ENCODE measurements around the gene FOXL1. TPM values are rescaled to one million over a fixed set of nuclear protein-coding genes. Genes with fewer than 3 reads are reported as not detected.

FOXL1 gene
- total and polyA plus RNA-seq, 9 of the 15 experiments (the other 6 are each of a cell fraction or from before 2014, with no cell fraction given), result not detected

DNA sequence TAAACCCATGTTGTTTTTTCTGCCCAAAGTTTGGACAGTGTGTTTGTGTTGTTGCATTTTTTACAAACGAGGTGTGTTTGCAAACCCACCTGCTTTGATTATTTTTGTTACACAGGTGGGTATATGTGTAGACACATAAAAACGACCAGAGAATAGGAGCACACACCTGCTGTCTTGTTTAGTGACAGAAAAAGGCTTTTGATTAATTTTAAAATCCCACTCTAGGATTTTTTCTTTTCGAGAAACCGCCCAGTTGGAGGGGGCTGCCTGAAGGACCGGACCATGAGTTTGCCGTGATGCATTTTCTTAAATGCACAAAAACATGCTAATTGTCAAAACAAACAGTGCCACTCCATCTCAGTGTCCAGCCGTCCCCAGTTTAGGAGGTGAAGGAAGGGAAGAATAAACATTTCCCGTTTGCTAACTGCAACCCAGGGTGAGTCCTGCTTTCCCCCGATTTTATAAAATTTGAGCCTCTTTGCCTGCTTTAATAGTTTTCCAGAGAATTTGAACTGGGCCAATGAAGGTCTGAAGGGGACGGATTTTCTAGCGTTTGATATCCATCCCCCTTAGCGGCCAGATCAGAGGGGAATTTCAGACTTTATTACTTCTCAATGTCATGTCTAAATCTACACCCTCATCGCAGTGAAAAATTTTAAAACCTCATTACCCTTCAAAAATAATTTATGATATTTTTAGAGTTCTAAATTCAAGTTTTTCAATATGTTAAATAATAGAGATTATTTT, 8.5 kb upstream of the FOXL1 start (continued):
- TF ChIP-seq, protein P1, sequence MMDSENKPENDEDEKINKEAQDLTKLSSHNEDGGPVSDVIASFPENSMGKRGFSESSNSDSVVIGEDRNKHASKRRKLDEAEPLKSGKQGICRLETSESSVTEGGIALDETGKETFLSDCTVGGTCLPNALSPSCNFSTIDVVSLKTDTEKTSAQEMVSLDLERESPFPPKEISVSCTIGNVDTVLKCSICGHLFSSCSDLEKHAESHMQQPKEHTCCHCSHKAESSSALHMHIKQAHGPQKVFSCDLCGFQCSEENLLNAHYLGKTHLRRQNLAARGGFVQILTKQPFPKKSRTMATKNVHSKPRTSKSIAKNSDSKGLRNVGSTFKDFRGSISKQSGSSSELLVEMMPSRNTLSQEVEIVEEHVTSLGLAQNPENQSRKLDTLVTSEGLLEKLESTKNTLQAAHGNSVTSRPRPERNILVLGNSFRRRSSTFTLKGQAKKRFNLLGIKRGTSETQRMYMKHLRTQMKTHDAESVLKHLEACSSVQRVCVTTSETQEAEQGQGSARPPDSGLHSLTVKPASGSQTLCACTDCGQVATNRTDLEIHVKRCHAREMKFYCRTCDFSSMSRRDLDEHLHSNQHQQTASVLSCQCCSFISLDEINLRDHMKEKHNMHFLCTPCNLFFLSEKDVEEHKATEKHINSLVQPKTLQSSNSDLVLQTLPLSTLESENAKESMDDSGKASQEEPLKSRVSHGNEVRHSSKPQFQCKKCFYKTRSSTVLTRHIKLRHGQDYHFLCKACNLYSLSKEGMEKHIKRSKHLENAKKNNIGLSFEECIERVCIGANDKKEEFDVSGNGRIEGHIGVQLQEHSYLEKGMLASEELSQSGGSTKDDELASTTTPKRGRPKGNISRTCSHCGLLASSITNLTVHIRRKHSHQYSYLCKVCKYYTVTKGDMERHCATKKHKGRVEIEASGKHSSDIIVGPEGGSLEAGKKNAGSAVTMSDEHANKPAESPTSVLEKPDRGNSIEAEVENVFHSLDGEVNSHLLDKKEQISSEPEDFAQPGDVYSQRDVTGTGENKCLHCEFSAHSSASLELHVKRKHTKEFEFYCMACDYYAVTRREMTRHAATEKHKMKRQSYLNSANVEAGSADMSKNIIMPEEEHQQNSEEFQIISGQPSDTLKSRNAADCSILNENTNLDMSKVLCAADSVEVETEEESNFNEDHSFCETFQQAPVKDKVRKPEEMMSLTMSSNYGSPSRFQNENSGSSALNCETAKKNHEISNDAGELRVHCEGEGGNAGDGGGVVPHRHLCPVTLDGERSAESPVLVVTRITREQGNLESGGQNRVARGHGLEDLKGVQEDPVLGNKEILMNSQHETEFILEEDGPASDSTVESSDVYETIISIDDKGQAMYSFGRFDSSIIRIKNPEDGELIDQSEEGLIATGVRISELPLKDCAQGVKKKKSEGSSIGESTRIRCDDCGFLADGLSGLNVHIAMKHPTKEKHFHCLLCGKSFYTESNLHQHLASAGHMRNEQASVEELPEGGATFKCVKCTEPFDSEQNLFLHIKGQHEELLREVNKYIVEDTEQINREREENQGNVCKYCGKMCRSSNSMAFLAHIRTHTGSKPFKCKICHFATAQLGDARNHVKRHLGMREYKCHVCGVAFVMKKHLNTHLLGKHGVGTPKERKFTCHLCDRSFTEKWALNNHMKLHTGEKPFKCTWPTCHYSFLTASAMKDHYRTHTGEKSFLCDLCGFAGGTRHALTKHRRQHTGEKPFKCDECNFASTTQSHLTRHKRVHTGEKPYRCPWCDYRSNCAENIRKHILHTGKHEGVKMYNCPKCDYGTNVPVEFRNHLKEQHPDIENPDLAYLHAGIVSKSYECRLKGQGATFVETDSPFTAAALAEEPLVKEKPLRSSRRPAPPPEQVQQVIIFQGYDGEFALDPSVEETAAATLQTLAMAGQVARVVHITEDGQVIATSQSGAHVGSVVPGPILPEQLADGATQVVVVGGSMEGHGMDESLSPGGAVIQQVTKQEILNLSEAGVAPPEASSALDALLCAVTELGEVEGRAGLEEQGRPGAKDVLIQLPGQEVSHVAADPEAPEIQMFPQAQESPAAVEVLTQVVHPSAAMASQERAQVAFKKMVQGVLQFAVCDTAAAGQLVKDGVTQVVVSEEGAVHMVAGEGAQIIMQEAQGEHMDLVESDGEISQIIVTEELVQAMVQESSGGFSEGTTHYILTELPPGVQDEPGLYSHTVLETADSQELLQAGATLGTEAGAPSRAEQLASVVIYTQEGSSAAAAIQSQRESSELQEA (IDR thresholded peaks at IDR 0.05; ENCODE audit: low read depth), result no peak
- TF ChIP-seq PHF20 (IDR thresholded peaks at IDR 0.05; ENCODE audit: partially characterized antibody), result no peak
- TF ChIP-seq ZNF24 (IDR thresholded peaks at IDR 0.05), result no peak
- TF ChIP-seq ILK (tag; IDR thresholded peaks at IDR 0.05; ENCODE audit: borderline replicate concordance, low read depth), result no peak
- no peak for TF ChIP-seq ETV5 (CRISPR knock-in tag; IDR thresholded peaks at IDR 0.05; ENCODE audit: low read depth)
- no peak for TF ChIP-seq COPS2 (conservative IDR thresholded peaks at IDR 0.05)
- no peak for TF ChIP-seq ZBTB17 (CRISPR knock-in tag; IDR thresholded peaks at IDR 0.05)
- TF ChIP-seq ZNF830 (CRISPR knock-in tag; IDR thresholded peaks at IDR 0.05), result no peak
- no peak for TF ChIP-seq ZNF57 (CRISPR knock-in tag; IDR thresholded peaks at IDR 0.05)
- TF ChIP-seq, protein P2, sequence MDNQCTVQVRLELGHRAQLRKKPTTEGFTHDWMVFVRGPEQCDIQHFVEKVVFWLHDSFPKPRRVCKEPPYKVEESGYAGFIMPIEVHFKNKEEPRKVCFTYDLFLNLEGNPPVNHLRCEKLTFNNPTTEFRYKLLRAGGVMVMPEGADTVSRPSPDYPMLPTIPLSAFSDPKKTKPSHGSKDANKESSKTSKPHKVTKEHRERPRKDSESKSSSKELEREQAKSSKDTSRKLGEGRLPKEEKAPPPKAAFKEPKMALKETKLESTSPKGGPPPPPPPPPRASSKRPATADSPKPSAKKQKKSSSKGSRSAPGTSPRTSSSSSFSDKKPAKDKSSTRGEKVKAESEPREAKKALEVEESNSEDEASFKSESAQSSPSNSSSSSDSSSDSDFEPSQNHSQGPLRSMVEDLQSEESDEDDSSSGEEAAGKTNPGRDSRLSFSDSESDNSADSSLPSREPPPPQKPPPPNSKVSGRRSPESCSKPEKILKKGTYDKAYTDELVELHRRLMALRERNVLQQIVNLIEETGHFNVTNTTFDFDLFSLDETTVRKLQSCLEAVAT (IDR thresholded peaks at IDR 0.05), result no peak
- no peak for TF ChIP-seq ZNF785 (CRISPR knock-in tag; IDR thresholded peaks at IDR 0.05)

Measured in K562 (cell line).